Activated CD4-positive, alpha-beta T cell treated with anti-CD3 and anti-CD28 coated beads, Interleukin-2, amount 10 ng/mL, durations not matched to agents 24 days and 14 days (primary cell): ENCODE measurements around the gene SUPT4H1. TPM values are rescaled to one million over a fixed set of nuclear protein-coding genes. Genes with fewer than 3 reads are reported as not detected.
A peak's percentile ranks its signal among the peaks of the same experiment; 100 is the strongest.
"Not testable (repeated sequence)": the region's sequence is repeated elsewhere in the genome, so short reads cannot be mapped to it uniquely, and the experiment has no call there.

Experiments
- DNase-seq: peaks from one replicate; pipeline ENCODE4 v3.0.0; 2022
- H3K27ac Mint-ChIP-seq: one replicate; pipeline ENCODE4 v1.8.0; 2022; ENCODE audit warnings: mild to moderate bottlenecking, mixed read lengths
- H3K27me3 Mint-ChIP-seq: one replicate; pipeline ENCODE4 v1.8.0; 2022; ENCODE audit warnings: mixed read lengths
- H3K36me3 Mint-ChIP-seq: one replicate; pipeline ENCODE4 v1.8.0; 2022; ENCODE audit warnings: low read depth, mild to moderate bottlenecking, mixed read lengths
- H3K4me1 Mint-ChIP-seq: one replicate; pipeline ENCODE4 v1.8.0; 2021; ENCODE audit warnings: mixed read lengths
- H3K4me3 Mint-ChIP-seq: one replicate; pipeline ENCODE4 v1.8.0; 2022; ENCODE audit warnings: mild to moderate bottlenecking, moderate library complexity, mixed read lengths
- H3K9me3 Mint-ChIP-seq: one replicate; pipeline ENCODE4 v1.8.0; 2021; ENCODE audit warnings: mixed read lengths
- intact Hi-C: fragments of 100-400 bp; cut with micrococcal nuclease; formaldehyde crosslinking; loops from one replicate; pipeline ENCODE4 v1.15.1; 2023
- total RNA-seq: library from RNA; stranded (reverse); gene quantifications from 2 replicates; pipeline ENCODE4 v1.2.3, GENCODE V29; 2022

SUPT4H1 gene
- 139 and 143 TPM in 2 replicates for total RNA-seq

DNA sequence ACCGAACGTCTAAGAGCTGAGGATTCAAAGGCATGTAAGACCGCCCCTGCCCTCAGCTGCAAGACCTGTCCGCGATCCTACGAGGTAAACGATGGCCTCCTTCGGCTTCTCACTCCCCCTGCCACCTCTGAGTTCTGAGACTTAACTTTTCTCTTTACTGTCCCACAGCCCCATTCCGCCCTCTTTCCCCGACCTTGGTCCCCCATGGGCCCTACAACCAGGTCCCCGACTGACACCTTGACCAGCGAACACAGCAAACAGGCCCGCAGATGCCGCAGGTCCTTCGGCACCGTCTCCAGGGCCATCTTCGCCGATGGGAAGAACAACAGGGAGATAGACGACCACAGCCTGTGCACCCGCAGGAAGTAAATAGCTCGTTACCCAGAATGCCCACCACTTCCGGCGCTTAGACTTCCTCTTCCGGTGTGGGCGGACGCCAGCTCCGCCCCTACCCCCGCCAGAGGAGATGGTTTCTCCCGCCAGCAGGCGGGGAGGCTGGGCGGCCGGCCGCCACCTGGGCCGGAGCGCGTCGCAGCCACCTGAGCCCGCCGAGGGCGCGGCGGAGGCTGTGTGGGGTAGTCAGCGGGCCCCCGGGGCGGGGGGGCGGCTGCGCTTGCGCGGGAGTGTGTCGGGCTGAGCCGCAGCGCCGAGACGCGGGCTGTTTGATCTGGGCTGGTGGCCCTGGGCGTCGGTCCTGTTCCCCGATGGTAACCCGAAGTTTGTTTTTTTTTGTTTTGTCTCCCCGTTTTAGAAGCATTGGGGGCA is at the start of gene SUPT4H1:
Gene SUPT4H1, minus strand, starts transcription at position 371 of the 765 bp plus-strand sequence. Its CDS starts 66 bp downstream, at position 305.
- Mint-ChIP-seq H3K4me1 (peaks cover 47% of the 10 kb centered on the region), H3K36me3 (peaks cover 49% of the 10 kb centered on the region), H3K27me3 (no peaks in the 10 kb centered on the region), H3K4me3 (peak within 1 kb of the TSS; percentile 100), H3K27ac (peak within 1 kb of the TSS; percentile 99), H3K9me3 (no peaks in the 10 kb centered on the region)
- DNase-seq: peak; percentile 97
- intact Hi-C loops: loop anchor here (1.0 to 5.0 kb wide), 8 partner anchors 8 to 165 kb away; partner anchors contain the start of genes MKS1 and RNF43

DNA sequence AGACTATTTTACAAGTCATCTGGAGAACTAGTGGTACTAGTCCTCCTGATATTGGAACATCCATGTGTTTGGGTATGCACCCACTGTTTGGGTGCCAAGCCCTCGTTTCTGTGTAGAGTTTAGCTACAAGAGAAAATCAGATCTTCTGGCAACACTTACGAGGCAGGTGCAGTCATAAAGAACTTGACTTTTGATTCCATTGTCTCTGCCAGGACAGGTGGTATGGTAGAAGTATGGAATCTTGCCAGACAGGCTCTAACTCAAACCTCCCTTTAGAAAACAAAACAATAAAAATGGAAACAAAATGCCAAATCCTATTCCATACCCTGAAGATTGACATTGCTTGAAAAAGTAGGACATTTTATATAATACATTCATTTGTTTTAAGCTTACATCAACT is 49.3 kb upstream of the SUPT4H1 start:
- Mint-ChIP-seq H3K36me3 (no peaks in the 10 kb centered on the region), H3K27ac (no peak overlapping the region), H3K9me3 (no peaks in the 10 kb centered on the region), H3K4me1 (peaks cover 12% of the 10 kb centered on the region), H3K4me3 (no peak overlapping the region), H3K27me3 (peaks cover 2% of the 10 kb centered on the region)
- no peak for DNase-seq
- intact Hi-C loops: no loop called here

DNA sequence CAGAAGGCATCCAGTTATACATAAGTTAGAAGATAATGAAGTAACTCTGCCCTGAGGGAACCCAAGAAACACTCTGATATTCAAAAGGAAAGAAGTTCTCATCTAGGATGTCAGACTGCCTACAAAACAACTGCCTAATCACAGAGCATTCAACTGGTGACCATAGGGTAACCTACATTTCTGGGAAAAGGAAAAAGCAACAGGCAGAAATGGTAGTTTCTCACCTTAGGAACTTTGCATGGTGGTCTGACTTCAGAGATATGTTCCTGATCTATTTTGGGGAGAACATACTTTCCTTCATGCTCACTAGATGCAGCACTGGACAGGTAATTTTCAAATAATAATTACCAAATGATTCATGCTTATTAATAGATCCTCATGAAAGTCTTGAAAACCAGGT is 48.8 kb upstream of the SUPT4H1 start:
- no peaks in the 10 kb centered on the region for H3K36me3 Mint-ChIP-seq
- DNase-seq: no peak
- H3K4me3 Mint-ChIP-seq: no peak overlapping the region
- H3K27me3 Mint-ChIP-seq: peaks cover 4% of the 10 kb centered on the region
- H3K27ac Mint-ChIP-seq: no peak overlapping the region
- H3K9me3 Mint-ChIP-seq: no peaks in the 10 kb centered on the region
- intact Hi-C loops: no loop called here
- H3K4me1 Mint-ChIP-seq: peaks cover 12% of the 10 kb centered on the region

DNA sequence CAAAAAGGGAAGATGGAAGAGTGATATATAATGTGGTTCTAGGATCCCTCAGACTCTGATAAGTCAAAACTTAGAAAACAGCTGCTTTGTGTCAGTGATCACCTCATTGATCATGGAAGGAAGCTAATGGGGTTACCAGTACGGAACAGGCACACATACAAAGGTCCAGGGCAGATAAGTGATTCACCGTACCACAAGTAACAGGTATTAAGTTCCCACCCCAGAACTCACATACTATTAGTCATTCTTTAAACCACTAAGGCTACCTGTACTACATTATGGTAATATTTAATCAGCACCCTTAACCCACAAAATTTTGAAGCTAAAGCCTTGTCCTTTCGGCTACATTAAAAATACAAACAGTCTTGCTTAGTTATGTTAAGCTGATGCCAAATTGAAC is 48.0 kb upstream of the SUPT4H1 start:
- intact Hi-C loops: no loop called here
- no peak overlapping the region for H3K27ac Mint-ChIP-seq
- H3K9me3 Mint-ChIP-seq: no peaks in the 10 kb centered on the region
- peaks cover 4% of the 10 kb centered on the region for H3K27me3 Mint-ChIP-seq
- no peaks in the 10 kb centered on the region for H3K36me3 Mint-ChIP-seq
- no peak for DNase-seq
- peaks cover 10% of the 10 kb centered on the region for H3K4me1 Mint-ChIP-seq
- H3K4me3 Mint-ChIP-seq: no peak overlapping the region

DNA sequence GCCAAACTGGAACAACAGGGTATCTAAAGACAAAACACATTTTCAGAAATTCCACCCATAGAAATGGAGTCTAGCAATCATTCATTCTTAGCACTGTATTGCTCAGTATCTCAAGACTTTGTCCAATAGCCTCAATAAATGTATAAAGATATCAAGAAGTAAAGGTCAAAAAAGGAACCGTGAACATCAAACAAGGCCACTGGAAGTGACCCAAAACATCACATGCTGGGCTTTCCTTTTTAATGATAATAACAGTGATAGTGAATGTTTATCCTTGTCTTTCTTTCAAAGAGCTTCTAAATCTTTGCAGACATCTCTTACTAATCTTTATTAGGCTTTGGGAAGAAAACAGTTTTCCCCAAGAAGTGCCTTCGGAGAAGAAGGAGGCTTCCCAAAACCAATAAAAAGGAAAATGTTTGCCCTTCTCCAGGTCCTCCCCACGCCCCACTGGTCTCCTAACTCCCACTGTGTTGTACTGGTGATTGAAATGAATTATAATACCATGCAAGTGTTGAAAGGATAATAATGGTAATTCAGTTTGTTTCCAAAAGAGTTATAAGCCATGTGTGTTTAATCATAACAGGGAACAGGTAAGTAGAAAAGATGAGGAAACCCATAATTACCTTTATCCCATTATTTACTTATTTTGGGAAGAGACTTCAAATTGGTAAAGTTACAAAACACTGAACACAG is 46.7 kb upstream of the SUPT4H1 start:
- H3K9me3 Mint-ChIP-seq: no peaks in the 10 kb centered on the region
- no peak overlapping the region for H3K4me3 Mint-ChIP-seq
- no peak for DNase-seq
- intact Hi-C loops: no loop called here
- peaks cover 13% of the 10 kb centered on the region for H3K4me1 Mint-ChIP-seq
- no peaks in the 10 kb centered on the region for H3K36me3 Mint-ChIP-seq
- peaks cover 4% of the 10 kb centered on the region for H3K27me3 Mint-ChIP-seq
- no peak overlapping the region for H3K27ac Mint-ChIP-seq

DNA sequence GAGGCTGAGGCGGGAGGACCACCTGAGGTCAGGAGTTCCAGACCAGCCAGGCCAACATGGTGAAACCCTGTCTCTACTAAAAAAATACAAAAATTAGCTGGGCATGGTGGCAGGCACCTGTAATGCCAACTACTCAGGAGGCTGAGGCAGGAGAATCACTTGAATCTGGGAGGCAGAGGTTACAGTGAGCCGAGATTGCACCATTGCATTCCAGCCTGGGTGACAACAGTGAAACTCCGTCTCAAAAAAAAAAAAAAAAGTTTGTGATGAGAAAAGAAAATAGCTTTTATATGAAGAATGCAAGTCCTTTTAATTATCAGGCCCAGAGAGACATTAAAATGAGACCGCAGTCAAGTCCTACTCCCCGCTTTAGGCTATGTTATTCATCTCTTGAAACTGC is 45.4 kb upstream of the SUPT4H1 start:
- DNase-seq, H3K36me3 Mint-ChIP-seq, H3K4me3 Mint-ChIP-seq, H3K9me3 Mint-ChIP-seq, intact Hi-C loops, H3K27me3 Mint-ChIP-seq, H3K27ac Mint-ChIP-seq: not testable (repeated sequence)
- H3K4me1 Mint-ChIP-seq: peaks cover 10% of the 10 kb centered on the region

DNA sequence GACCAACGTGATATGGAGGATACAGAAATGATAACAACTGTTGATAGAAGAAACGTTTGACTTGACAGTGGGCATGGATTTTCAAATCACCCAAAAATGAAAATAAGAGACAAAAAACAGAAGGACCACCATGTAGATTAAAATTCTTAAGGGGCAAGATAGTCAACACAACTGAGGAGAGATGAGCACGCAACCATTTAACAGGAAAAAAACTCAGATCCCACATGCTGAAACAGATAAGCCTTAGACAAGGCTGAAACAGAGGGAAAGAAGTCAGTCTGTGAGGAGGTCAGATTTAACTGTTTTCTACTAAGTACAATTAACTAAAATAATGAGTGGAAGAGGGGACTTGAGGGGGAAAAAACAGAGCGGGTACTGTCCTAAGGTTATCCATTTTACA is 44.2 kb upstream of the SUPT4H1 start:
- no peak overlapping the region for H3K27ac Mint-ChIP-seq
- DNase-seq: no peak
- no peak overlapping the region for H3K4me3 Mint-ChIP-seq
- intact Hi-C loops: no loop called here
- no peaks in the 10 kb centered on the region for H3K9me3 Mint-ChIP-seq
- peaks cover 3% of the 10 kb centered on the region for H3K4me1 Mint-ChIP-seq
- peaks cover 4% of the 10 kb centered on the region for H3K27me3 Mint-ChIP-seq
- no peaks in the 10 kb centered on the region for H3K36me3 Mint-ChIP-seq

DNA sequence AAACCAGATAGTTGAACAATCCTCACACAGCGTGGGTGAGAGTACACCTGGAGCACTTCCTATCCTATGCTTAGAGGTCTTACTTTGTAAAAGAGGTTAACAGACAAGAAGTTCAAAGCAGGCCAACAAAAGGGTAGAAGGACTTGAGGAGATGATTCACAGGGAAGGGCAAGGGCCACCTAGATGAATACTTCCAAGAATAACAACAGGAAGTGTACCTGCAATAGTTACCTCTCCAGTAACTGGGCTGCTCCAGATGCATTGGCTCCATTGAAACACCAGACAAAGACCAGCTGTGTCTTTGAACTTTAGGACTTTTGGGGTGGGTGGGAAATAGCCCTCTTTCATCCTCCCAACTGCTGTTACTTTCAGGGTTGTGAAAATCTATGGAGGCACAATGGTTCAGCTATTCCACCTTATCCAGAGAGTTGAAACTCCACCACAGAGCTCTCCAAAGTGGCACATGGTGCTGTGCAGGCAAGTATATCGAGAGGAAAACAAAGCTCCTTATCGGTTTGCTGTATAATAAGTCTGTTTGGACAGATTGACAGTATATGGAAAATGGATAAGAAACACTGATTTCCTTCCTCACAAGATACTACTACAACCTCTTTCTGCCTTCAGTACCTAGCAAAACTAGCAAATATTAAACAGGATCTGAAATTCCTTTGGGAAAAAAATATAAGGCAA is 42.7 kb upstream of the SUPT4H1 start:
- Mint-ChIP-seq H3K9me3 (no peaks in the 10 kb centered on the region), H3K4me1 (peaks cover 3% of the 10 kb centered on the region), H3K4me3 (no peak overlapping the region), H3K27ac (no peak overlapping the region), H3K36me3 (no peaks in the 10 kb centered on the region), H3K27me3 (peaks cover 5% of the 10 kb centered on the region)
- intact Hi-C loops: no loop called here
- DNase-seq: no peak

DNA sequence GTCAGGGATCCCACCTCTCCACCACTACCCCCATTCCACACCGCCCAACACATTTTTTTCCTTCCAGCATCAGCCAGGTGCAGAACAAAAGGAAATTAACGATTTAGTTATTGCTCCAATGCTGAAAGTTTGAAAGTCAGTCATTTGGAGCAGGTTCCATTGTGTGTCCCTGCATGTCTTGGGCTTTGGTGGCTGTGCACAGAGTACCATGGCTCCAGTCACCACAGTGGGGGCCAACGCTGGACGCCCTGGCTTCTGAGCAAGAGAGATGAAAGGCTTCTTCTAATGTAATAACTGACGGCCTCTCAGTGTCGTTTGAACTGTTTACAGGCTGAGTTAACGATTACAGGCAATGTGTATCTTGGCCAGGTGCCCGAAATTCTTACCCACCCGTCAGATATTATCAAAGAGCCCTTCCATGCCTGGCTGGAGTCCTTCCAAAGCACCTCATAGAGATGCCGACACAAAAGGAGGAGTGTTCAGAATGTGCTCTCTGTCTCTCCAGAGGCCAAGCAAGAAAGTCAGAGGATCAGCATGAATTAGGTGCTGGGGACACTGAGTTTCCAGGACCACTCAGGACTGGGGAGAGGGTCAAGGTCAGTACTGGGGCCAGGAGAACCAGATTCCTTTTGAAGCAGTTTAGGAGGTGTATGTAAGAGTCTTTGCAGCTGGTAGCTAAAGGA is 39.4 kb upstream of the SUPT4H1 start:
- H3K9me3 Mint-ChIP-seq: no peaks in the 10 kb centered on the region
- H3K27me3 Mint-ChIP-seq: peaks cover 6% of the 10 kb centered on the region
- DNase-seq: no peak
- H3K4me1 Mint-ChIP-seq: peaks cover 3% of the 10 kb centered on the region
- H3K36me3 Mint-ChIP-seq: no peaks in the 10 kb centered on the region
- no peak overlapping the region for H3K4me3 Mint-ChIP-seq
- intact Hi-C loops: no loop called here
- H3K27ac Mint-ChIP-seq: no peak overlapping the region

DNA sequence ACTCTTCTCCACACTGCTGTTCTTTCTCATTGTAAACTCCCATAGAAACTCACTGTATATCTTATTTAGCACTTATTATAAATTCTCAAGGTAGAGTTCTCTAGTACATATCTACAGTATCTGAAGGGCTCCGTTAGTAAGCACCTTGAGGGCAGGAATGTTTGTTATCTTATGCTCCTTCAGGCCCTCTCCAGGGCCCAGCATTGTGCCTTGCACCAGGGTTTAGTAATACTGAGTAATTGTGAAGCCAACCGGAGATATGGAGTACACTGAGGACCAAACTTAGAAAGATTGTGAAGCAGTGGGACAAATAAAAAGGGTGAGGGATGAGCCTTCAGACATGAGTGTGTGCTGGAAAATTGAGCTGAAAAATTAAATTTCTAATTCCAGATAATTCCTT is 38.9 kb upstream of the SUPT4H1 start:
- Mint-ChIP-seq H3K36me3 (no peaks in the 10 kb centered on the region), H3K9me3 (no peaks in the 10 kb centered on the region), H3K27ac (no peak overlapping the region), H3K27me3 (peaks cover 4% of the 10 kb centered on the region), H3K4me3 (no peak overlapping the region), H3K4me1 (peaks cover 3% of the 10 kb centered on the region)
- intact Hi-C loops: no loop called here
- DNase-seq: no peak

DNA sequence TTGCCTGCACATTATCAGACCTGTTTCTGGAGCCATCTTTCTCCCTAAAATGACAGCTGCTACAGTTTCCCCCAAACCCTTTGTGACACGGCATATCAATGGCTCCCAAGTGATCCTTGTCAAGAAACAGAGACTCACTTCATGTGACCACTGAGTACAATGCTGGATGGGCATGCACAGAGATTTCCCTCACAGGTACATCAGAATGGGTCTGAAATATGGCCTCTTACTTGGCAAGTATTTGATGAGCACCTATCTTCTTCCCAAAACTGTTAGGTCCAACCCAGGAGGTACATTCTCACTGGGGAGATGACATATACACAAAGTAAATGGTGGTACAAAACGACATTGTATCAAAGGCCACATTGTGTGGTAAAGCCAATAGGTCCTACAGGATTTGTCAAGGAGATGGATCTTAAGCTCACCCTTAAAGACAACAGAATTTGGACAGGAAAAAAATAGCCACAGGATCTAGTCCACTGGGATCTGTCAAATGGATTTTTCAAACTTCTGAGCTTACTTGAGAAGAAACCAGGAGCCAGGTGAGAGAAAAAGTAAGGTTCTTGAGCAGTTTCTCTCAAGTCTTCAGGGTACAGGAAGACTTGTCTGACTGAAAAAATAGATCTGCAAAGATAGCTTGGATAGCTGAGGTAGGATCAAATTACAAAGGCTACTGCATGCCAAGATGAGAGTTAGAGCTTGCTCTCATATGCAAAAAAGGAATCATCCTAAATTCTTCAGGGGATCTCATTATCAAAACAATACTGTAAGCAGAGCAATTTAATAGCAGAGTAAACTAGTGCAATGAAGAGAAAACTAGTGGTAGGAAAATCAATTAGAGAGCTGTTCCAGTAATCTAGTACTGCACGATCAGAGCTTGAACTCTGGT is 36.5 kb upstream of the SUPT4H1 start:
- intact Hi-C loops: no loop called here
- no peak overlapping the region for H3K27ac Mint-ChIP-seq

DNA sequence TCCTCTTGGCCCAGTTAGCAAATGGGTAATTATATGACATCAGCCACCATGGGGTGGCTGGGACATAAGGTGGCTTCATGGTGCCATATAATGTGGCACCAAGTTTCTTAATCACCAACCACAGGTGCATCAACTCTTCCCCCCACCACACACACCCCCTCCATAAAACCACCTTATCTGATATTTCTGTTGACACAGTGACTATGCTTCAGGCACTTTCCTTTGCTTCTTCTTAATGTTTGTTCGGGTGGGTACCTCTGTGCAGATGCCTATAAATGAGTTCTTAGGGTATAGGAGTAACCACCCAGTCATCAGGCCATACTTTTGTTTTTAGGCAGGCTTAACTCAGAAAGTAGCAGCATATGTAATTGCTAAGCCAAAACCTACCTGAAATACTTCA is 35.8 kb upstream of the SUPT4H1 start:
- Mint-ChIP-seq H3K4me3 (no peak overlapping the region), H3K27ac (no peak overlapping the region), H3K27me3 (peaks cover 4% of the 10 kb centered on the region), H3K4me1 (peaks cover 9% of the 10 kb centered on the region), H3K36me3 (no peaks in the 10 kb centered on the region), H3K9me3 (no peaks in the 10 kb centered on the region)
- DNase-seq: no peak
- intact Hi-C loops: no loop called here

More for the DNA sequence above, 36.5 kb upstream of the SUPT4H1 start:
- no peak for DNase-seq
- no peaks in the 10 kb centered on the region for H3K36me3 Mint-ChIP-seq
- H3K9me3 Mint-ChIP-seq: no peaks in the 10 kb centered on the region
- no peak overlapping the region for H3K4me3 Mint-ChIP-seq
- H3K4me1 Mint-ChIP-seq: peaks cover 5% of the 10 kb centered on the region
- H3K27me3 Mint-ChIP-seq: peaks cover 4% of the 10 kb centered on the region

DNA sequence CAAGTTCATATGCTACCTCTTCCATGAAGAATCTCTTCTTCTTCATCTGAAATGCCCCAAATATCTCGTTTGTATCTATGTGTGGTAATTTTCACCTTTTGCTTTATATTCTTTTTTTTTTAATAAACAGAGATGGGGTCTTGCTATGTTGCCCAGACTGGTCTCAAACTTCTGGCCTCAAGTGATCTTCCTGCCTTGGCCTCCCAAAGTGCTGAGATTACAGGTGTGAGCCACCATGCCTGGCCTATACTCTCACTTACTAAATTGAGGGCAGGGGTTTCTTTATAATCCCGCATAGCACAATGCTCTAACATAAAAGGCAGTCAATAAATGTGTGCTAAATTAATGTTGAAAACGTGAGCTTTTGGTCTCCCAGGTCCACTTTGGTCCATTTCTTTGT is 34.7 kb upstream of the SUPT4H1 start:
- intact Hi-C loops: no loop called here
- no peaks in the 10 kb centered on the region for H3K9me3 Mint-ChIP-seq
- H3K27ac Mint-ChIP-seq: no peak overlapping the region
- H3K36me3 Mint-ChIP-seq: no peaks in the 10 kb centered on the region
- H3K4me1 Mint-ChIP-seq: peaks cover 20% of the 10 kb centered on the region
- peaks cover 4% of the 10 kb centered on the region for H3K27me3 Mint-ChIP-seq
- peak; percentile 10 for DNase-seq
- H3K4me3 Mint-ChIP-seq: no peak overlapping the region
